IPS-20b (cell line): ENCODE data around the gene YY1AP1.
"Not testable (repeated sequence)": the region's sequence is repeated elsewhere in the genome, so short reads cannot be mapped to it uniquely, and the experiment has no call there.

Experiments
- H3K27ac ChIP-seq: one replicate; pipeline ENCODE4 v1.5.1; 2013; ENCODE audit warnings: low read length
- H3K27me3 ChIP-seq: 2 replicates; pipeline ENCODE4 v1.6.1; 2013; ENCODE audit warnings: mild to moderate bottlenecking, low read length, inconsistent platforms; ENCODE audit not compliant: insufficient read depth
- H3K36me3 ChIP-seq: 2 replicates; pipeline ENCODE4 v1.6.1; 2013; ENCODE audit warnings: low read depth, mild to moderate bottlenecking, inconsistent platforms, low read length, moderate library complexity; ENCODE audit not compliant: insufficient read depth
- H3K4me1 ChIP-seq: 2 replicates; pipeline ENCODE4 v1.6.1; 2013; ENCODE audit warnings: mild to moderate bottlenecking, control low read depth, inconsistent platforms, low read length, moderate library complexity; ENCODE audit not compliant: insufficient read depth
- H3K4me3 ChIP-seq: 2 replicates; pipeline ENCODE4 v1.5.1; 2013; ENCODE audit warnings: mild to moderate bottlenecking, low read length, inconsistent platforms
- H3K9ac ChIP-seq: 2 replicates; pipeline ENCODE4 v1.6.1; 2013; ENCODE audit warnings: low read depth, mild to moderate bottlenecking, inconsistent platforms, low read length, moderate library complexity
- H3K9me3 ChIP-seq: 2 replicates; pipeline ENCODE4 v1.6.1; 2013; ENCODE audit warnings: mild to moderate bottlenecking, low read depth, low read length, inconsistent platforms; ENCODE audit not compliant: insufficient read depth

Gene YY1AP1

GRCh38 chr1:155645034-155645598 is 43.5 kb downstream of the YY1AP1 start:
- no peak overlapping the region for H3K9ac ChIP-seq
- no peak overlapping the region for H3K4me3 ChIP-seq
- peaks cover 35% of the 10 kb centered on the region for H3K9me3 ChIP-seq
- H3K4me1 ChIP-seq, result peaks cover 2% of the 10 kb centered on the region; the same call in 1 of the 2 replicates
- no peaks in the 10 kb centered on the region; the same call in 1 of the 2 replicates for H3K36me3 ChIP-seq
- no peak overlapping the region for H3K27ac ChIP-seq
- no peaks in the 10 kb centered on the region for H3K27me3 ChIP-seq

- Histone ChIP-seq H3K4me1 (no peaks in the 10 kb centered on the region), H3K9me3 (peaks cover 32% of the 10 kb centered on the region), H3K9ac (no peak overlapping the region), H3K36me3 (no peaks in the 10 kb centered on the region; the same call in 1 of the 2 replicates), H3K4me3 (no peak overlapping the region), H3K27ac (no peak overlapping the region), H3K27me3 (no peaks in the 10 kb centered on the region)
Observed at GRCh38 chr1:155643230-155643629, 45.3 kb downstream of the YY1AP1 start.

GRCh38 chr1:155642559-155643180 is 45.9 kb downstream of the YY1AP1 start:
- H3K9ac ChIP-seq, H3K4me3 ChIP-seq, H3K4me1 ChIP-seq, H3K36me3 ChIP-seq, H3K27me3 ChIP-seq, H3K27ac ChIP-seq: not testable (repeated sequence)
- peaks cover 32% of the 10 kb centered on the region for H3K9me3 ChIP-seq

GRCh38 chr1:155640367-155640766 is 48.2 kb downstream of the YY1AP1 start:
- no peak overlapping the region for H3K9ac ChIP-seq
- no peaks in the 10 kb centered on the region for H3K27me3 ChIP-seq
- no peaks in the 10 kb centered on the region; the same call in 1 of the 2 replicates for H3K36me3 ChIP-seq
- no peak overlapping the region for H3K4me3 ChIP-seq
- H3K27ac ChIP-seq, result no peak overlapping the region
- H3K4me1 ChIP-seq, result peaks cover 10% of the 10 kb centered on the region
- peaks cover 32% of the 10 kb centered on the region for H3K9me3 ChIP-seq

GRCh38 chr1:155636397-155637153 is 52.0 kb downstream of the YY1AP1 start:
- no peak overlapping the region for H3K27ac ChIP-seq
- no peak overlapping the region for H3K9ac ChIP-seq
- no peaks in the 10 kb centered on the region for H3K27me3 ChIP-seq
- H3K9me3 ChIP-seq, result peaks cover 9% of the 10 kb centered on the region
- H3K36me3 ChIP-seq, result no peaks in the 10 kb centered on the region; the same call in 1 of the 2 replicates
- H3K4me1 ChIP-seq, result peaks cover 10% of the 10 kb centered on the region
- no peak overlapping the region for H3K4me3 ChIP-seq

- not testable (repeated sequence) for H3K27me3 ChIP-seq, H3K4me1 ChIP-seq, H3K36me3 ChIP-seq, H3K9ac ChIP-seq, H3K27ac ChIP-seq, H3K4me3 ChIP-seq
- H3K9me3 ChIP-seq, result peaks cover 16% of the 10 kb centered on the region; the same call in 1 of the 2 replicates
Observed at GRCh38 chr1:155626428-155626827, 62.1 kb downstream of the YY1AP1 start.

GRCh38 chr1:155623357-155623756 is 65.2 kb downstream of the YY1AP1 start:
- Histone ChIP-seq H3K9me3 (peaks cover 16% of the 10 kb centered on the region; the same call in 1 of the 2 replicates), H3K4me1 (peaks cover 7% of the 10 kb centered on the region; the same call in 1 of the 2 replicates), H3K27ac (no peak overlapping the region), H3K27me3 (no peaks in the 10 kb centered on the region), H3K36me3 (no peaks in the 10 kb centered on the region), H3K4me3 (no peak overlapping the region), H3K9ac (no peak overlapping the region)

- Histone ChIP-seq H3K4me3 (no peak overlapping the region), H3K9ac (no peak overlapping the region), H3K27me3 (no peaks in the 10 kb centered on the region), H3K4me1 (peaks cover 7% of the 10 kb centered on the region; the same call in 1 of the 2 replicates), H3K27ac (no peak overlapping the region), H3K36me3 (no peaks in the 10 kb centered on the region), H3K9me3 (peaks cover 16% of the 10 kb centered on the region; the same call in 1 of the 2 replicates)
Observed at GRCh38 chr1:155622191-155622590, 66.4 kb downstream of the YY1AP1 start.

- H3K36me3 ChIP-seq, result peaks cover 18% of the 10 kb centered on the region
- not testable (repeated sequence) for H3K4me1 ChIP-seq, H3K27ac ChIP-seq
Observed at GRCh38 chr1:155613226-155613625, 75.3 kb downstream of the YY1AP1 start.

GRCh38 chr1:155610257-155610647 is 78.3 kb downstream of the YY1AP1 start:
- not testable (repeated sequence) for H3K27me3 ChIP-seq, H3K4me1 ChIP-seq, H3K9me3 ChIP-seq, H3K27ac ChIP-seq, H3K9ac ChIP-seq
- Histone ChIP-seq H3K4me3 (peak overlapping the region; percentile 77; the same call in 1 of the 2 replicates), H3K36me3 (peaks cover 18% of the 10 kb centered on the region)

More at GRCh38 chr1:155613226-155613625, 75.3 kb downstream of the YY1AP1 start:
- H3K9me3 ChIP-seq, H3K9ac ChIP-seq, H3K27me3 ChIP-seq, H3K4me3 ChIP-seq: not testable (repeated sequence)

- no peaks in the 10 kb centered on the region for H3K9me3 ChIP-seq
- H3K27ac ChIP-seq, result no peak within 1 kb of the TSS
- peak within 1 kb of the TSS; percentile 77 for H3K4me3 ChIP-seq
- peaks cover 16% of the 10 kb centered on the region for H3K36me3 ChIP-seq
- H3K27me3 ChIP-seq, result no peaks in the 10 kb centered on the region
- H3K9ac ChIP-seq, result peak within 1 kb of the TSS; percentile 84; the same call in 1 of the 2 replicates
- no peaks in the 10 kb centered on the region for H3K4me1 ChIP-seq
Observed at GRCh38 chr1:155609515-155610256, 78.9 kb downstream of the YY1AP1 start, which contains the start of gene MSTO1. Gene MSTO1, plus strand, starts transcription at chr1:155610218. Its CDS starts 31 bp downstream, at chr1:155610249.
